ENCODE data around the gene ZNF311. TPM values are rescaled to one million over a fixed set of nuclear protein-coding genes. Genes with fewer than 3 reads are reported as not detected.

ZNF311 gene
- total and polyA plus RNA-seq, 9 of the 15 experiments (the other 6 are each of a cell fraction or from before 2014, with no cell fraction given) = 5.1 to 10.0 (median 7.5) TPM

GRCh38 chr6:28988536-28989311 lies 16.4 kb downstream of the ZNF311 start (continued):
- TF ChIP-seq ZBTB33 (CRISPR knock-in tag; IDR thresholded peaks at IDR 0.05) (peak; percentile 90), CTCF (IDR thresholded peaks at IDR 0.05 in 2 of 3, conservative IDR thresholded peaks at IDR 0.05 in 1 of 3; ENCODE audit: insufficient read depth in 2 of 3, low read depth in 1 of 3, low read length in 3 of 3) (peak; percentile 67 to 79 (median 68)), ZBTB11 (CRISPR knock-in tag; IDR thresholded peaks at IDR 0.05) (no peak), ADNP (tag; IDR thresholded peaks at IDR 0.05) (peak; percentile 92), EHMT2 (IDR thresholded peaks at IDR 0.05) (no peak), SRSF1 (IDR thresholded peaks at IDR 0.05; ENCODE audit: low read depth, low read length) (no peak), ATF1 (CRISPR knock-in tag; IDR thresholded peaks at IDR 0.05) (no peak), ATF1 (tag; IDR thresholded peaks at IDR 0.05) (peak; percentile 76), ETV1 (tag; conservative IDR thresholded peaks at IDR 0.05; ENCODE audit: low read depth) (peak; percentile 41), NCOA1 (IDR thresholded peaks at IDR 0.05; ENCODE audit: low read depth) (no peak), MTA2 (IDR thresholded peaks at IDR 0.05; ENCODE audit: low read depth) (no peak), USF1 (CRISPR knock-in tag; IDR thresholded peaks at IDR 0.05) (no peak), MEIS2 (IDR thresholded peaks at IDR 0.05; ENCODE audit: partially characterized antibody) (no peak), ZKSCAN3 (CRISPR knock-in tag; IDR thresholded peaks at IDR 0.05) (no peak), NFRKB (IDR thresholded peaks at IDR 0.05; ENCODE audit: low read depth) (no peak), KDM2B (CRISPR knock-in tag; IDR thresholded peaks at IDR 0.05) (no peak), ARID3B (CRISPR knock-in tag; IDR thresholded peaks at IDR 0.05; ENCODE audit: borderline replicate concordance) (no peak)
- TF ChIP-seq, protein P1, sequence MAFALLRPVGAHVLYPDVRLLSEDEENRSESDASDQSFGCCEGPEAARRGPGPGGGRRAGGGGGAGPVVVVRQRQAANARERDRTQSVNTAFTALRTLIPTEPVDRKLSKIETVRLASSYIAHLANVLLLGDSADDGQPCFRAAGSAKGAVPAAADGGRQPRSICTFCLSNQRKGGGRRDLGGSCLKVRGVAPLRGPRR (CRISPR knock-in tag; IDR thresholded peaks at IDR 0.05) = no peak
